K562 (cell line): ENCODE results near the gene KDELR3. TPM values are rescaled to one million over a fixed set of nuclear protein-coding genes. Genes with fewer than 3 reads are reported as not detected.

Experiments used
- ATAC-seq: fragments of 200-7000 bp; cut with Tn5 transposase; 3 replicates; pipeline ENCODE4 v1.9.1; 2020; ENCODE audit warnings: moderate library complexity
- BruUV-seq: library from RNA; stranded (reverse); fragments of 400-500 nt; replicated peaks from 2 replicates; lab custom pipeline; 2021; lab: Mats Ljungman, UMichigan
- CTCF ChIA-PET: fragments of 300-600 bp; formaldehyde crosslinking; extraction: SDS; loops from one replicate; lab custom pipeline; 2021; ENCODE audit warnings: low intra/inter-chr PET ratio; lab: Yijun Ruan, JAX
- POLR2A ChIA-PET: fragments of 300-600, 350-650 bp; sonication (Branson Sonifier 250); formaldehyde crosslinking; extraction: SDS; loops from one replicate; lab custom pipeline; 2021; ENCODE audit warnings: antibody characterized with exemption, inconsistent platforms; lab: Yijun Ruan, JAX
- DNase-seq, 4 experiments: peaks; one replicate each; pipeline versions ENCODE4 v3.0.0 to v3.0.0-alpha.2; 2011 to 2018; ENCODE audit warnings: low spot score in 3 of 4, mixed read lengths in 3 of 4; ENCODE audit errors: extremely low read depth in 1 of 4
- FAIRE-seq: peaks from 2 replicates; lab custom pipeline; 2011; peaks lifted over from hg19 to GRCh38; lab: Jason Lieb, UNC
- H2AFZ ChIP-seq: 2 replicates; pipeline ENCODE4 v1.6.0; 2011; ENCODE audit warnings: low read depth, low read length, control low read depth, inconsistent platforms
- H3K27ac ChIP-seq: fragments of 200-600 bp; 3 replicates; pipeline ENCODE4 v1.8.0; 2011; ENCODE audit warnings: low read depth, mild to moderate bottlenecking, control low read depth, inconsistent platforms, low read length, moderate library complexity, mixed read lengths; ENCODE audit errors: extremely low read depth
- H3K27me3 ChIP-seq, 2 experiments: fragments of 300-600 bp in 1 of 2; 2 replicates in 1 of 2; 3 replicates in 1 of 2; pipeline versions ENCODE4 v1.6.0 to v1.8.0; 2011; ENCODE audit warnings: inconsistent platforms in 2 of 2, low read length in 2 of 2, mild to moderate bottlenecking in 1 of 2, mixed read lengths in 1 of 2, moderate library complexity in 1 of 2; ENCODE audit not compliant: control insufficient read depth in 2 of 2, insufficient read depth in 2 of 2
- H3K36me3 ChIP-seq: fragments of 300-600 bp; 3 replicates; pipeline ENCODE4 v1.8.0; 2011; ENCODE audit warnings: mild to moderate bottlenecking, low read length, inconsistent platforms; ENCODE audit not compliant: control insufficient read depth, insufficient read depth
- H3K4me1 ChIP-seq, 2 experiments: fragments of 200-600 bp in 1 of 2; replicated peaks in 1 of 2; 2 replicates in 1 of 2; 3 replicates in 1 of 2; pipeline versions ENCODE4 v1.5.1 to v1.8.0; 2011; ENCODE audit warnings: inconsistent platforms in 2 of 2, low read length in 2 of 2, mild to moderate bottlenecking in 1 of 2, mixed read lengths in 1 of 2, moderate library complexity in 1 of 2; ENCODE audit not compliant: control insufficient read depth in 2 of 2, insufficient read depth in 2 of 2
- H3K4me2 ChIP-seq: 2 replicates; pipeline ENCODE4 v1.6.1; 2011; ENCODE audit warnings: low read length, control low read depth, inconsistent platforms, mixed read lengths; ENCODE audit not compliant: insufficient read depth
- H3K4me3 ChIP-seq: fragments of 200-600 bp; sonication (generic), shearing (Covaris generic); 2 replicates; pipeline ENCODE4 v1.5.1; 2016; ENCODE audit warnings: control low read depth, inconsistent platforms
- H3K79me2 ChIP-seq: fragments of 200-600 bp; 3 replicates; pipeline ENCODE4 v1.8.0; 2011; ENCODE audit warnings: low read length, inconsistent platforms; ENCODE audit not compliant: control insufficient read depth, insufficient read depth
- H3K9ac ChIP-seq, 2 experiments: 2 replicates each; pipeline versions ENCODE4 v1.6.0 to v1.6.1; 2011; ENCODE audit warnings: low read depth in 2 of 2, low read length in 2 of 2, control low read depth in 1 of 2, inconsistent platforms in 1 of 2, mild to moderate bottlenecking in 1 of 2, mixed read lengths in 1 of 2; ENCODE audit not compliant: insufficient read depth in 1 of 2
- H3K9me1 ChIP-seq: one replicate; pipeline ENCODE4 v1.6.0; 2011; ENCODE audit warnings: inconsistent platforms, mild to moderate bottlenecking, low read length, moderate library complexity; ENCODE audit not compliant: control insufficient read depth, insufficient read depth
- H3K9me3 ChIP-seq: replicated peaks from 2 replicates; pipeline ENCODE4 v1.5.1; 2011; ENCODE audit warnings: low read depth, low read length, inconsistent platforms; ENCODE audit not compliant: control insufficient read depth, insufficient read depth
- H4K20me1 ChIP-seq: replicated peaks from 2 replicates; pipeline ENCODE4 v1.6.1; 2011; ENCODE audit warnings: low read length, inconsistent platforms, mixed read lengths; ENCODE audit not compliant: control insufficient read depth, insufficient read depth
- CBX8 ChIP-seq: fragments of 200-600 bp; sonication (generic); IDR thresholded peaks from 2 replicates; pipeline ENCODE4 v1.6.1; 2012; ENCODE audit warnings: borderline replicate concordance, mixed run types, low read depth, mild to moderate bottlenecking, moderate library complexity, mixed read lengths, low read length, control low read depth, inconsistent platforms; ENCODE audit not compliant: poor library complexity, severe bottlenecking; ENCODE audit errors: extremely low read depth
- EWSR1 ChIP-seq: fragments of 450-650 bp; IDR thresholded peaks from 2 replicates; pipeline ENCODE4 v1.6.1; 2018; ENCODE audit warnings: borderline replicate concordance, mild to moderate bottlenecking, low read depth, moderate library complexity; ENCODE audit not compliant: partially characterized antibody
- MECOM ChIP-seq: fragments of 250-450 bp; sonication (Bioruptor Pico); IDR thresholded peaks from 2 replicates; pipeline ENCODE4 v1.8.0; 2022; ENCODE audit warnings: inconsistent platforms
- NFYB ChIP-seq: IDR thresholded peaks from 2 replicates; pipeline ENCODE4 v1.6.1; 2011; ENCODE audit warnings: mild to moderate bottlenecking, moderate library complexity; ENCODE audit not compliant: insufficient read length; ENCODE audit errors: extremely low read depth
- POLR2A ChIP-seq: fragments of 450-650 bp; conservative IDR thresholded peaks from 2 replicates; pipeline ENCODE4 v1.6.1; 2016
- POLR2AphosphoS2 ChIP-seq: IDR thresholded peaks from 2 replicates; pipeline ENCODE4 v1.6.1; 2012; ENCODE audit warnings: low read length, improper control_type of control experiment
- POLR2B ChIP-seq: fragments of 450-650 bp; IDR thresholded peaks from 2 replicates; pipeline ENCODE4 v1.6.1; 2018; ENCODE audit warnings: low read depth; ENCODE audit not compliant: partially characterized antibody
- SMAD2 ChIP-seq: fragments of 150-350 bp; IDR thresholded peaks from 2 replicates; pipeline ENCODE4 v1.6.1; 2014; ENCODE audit warnings: low read depth, mild to moderate bottlenecking, low read length
- SMAD4 ChIP-seq: fragments of 250-450 bp; sonication (Bioruptor Pico); conservative IDR thresholded peaks from 2 replicates; pipeline ENCODE4 v1.8.0; 2021; ENCODE audit warnings: inconsistent platforms, mild to moderate bottlenecking, moderate library complexity
- SMARCC2 ChIP-seq: fragments of 450-650 bp; IDR thresholded peaks from 2 replicates; pipeline ENCODE4 v1.6.1; 2017; ENCODE audit warnings: antibody characterized with exemption, moderate library complexity, mild to moderate bottlenecking, low read depth
- U2AF1 ChIP-seq: fragments of 200-400 bp; formaldehyde crosslinking; optimal IDR thresholded peaks from 2 replicates; pipeline ENCODE3; 2017; ENCODE audit warnings: mild to moderate bottlenecking, low read depth, low read length, moderate library complexity
- ZC3H4 ChIP-seq: sonication (generic); formaldehyde crosslinking; IDR thresholded peaks from 2 replicates; pipeline ENCODE4 v1.9.0; 2021; ENCODE audit warnings: missing genetic modification reagents, borderline replicate concordance
- ZNF134 ChIP-seq: fragments of 250-450 bp; sonication (Bioruptor Pico); conservative IDR thresholded peaks from 2 replicates; pipeline ENCODE4 v1.4.0; 2020
- ZNF239 ChIP-seq: fragments of 250-450 bp; sonication (Bioruptor Pico); IDR thresholded peaks from 2 replicates; pipeline ENCODE4 v1.4.0; 2020; ENCODE audit warnings: mild to moderate bottlenecking
- ZNF696 ChIP-seq: fragments of 250-450 bp; sonication (Bioruptor Pico); conservative IDR thresholded peaks from 2 replicates; pipeline ENCODE4 v1.4.0; 2020; ENCODE audit warnings: mild to moderate bottlenecking, moderate library complexity
- WGBS: fragments of 100-300 bp; shearing (Covaris generic); methylation state at CpG from one replicate; pipeline ENCODE4 v1.1.6; 2016; ENCODE audit warnings: low coverage, mixed read lengths; ENCODE audit not compliant: insufficient coverage; ENCODE audit errors: missing lambda C conversion rate; 5-methylcytosine and 5-hydroxymethylcytosine counted together
- in situ Hi-C: fragments of 300-500 bp; cut with MboI; formaldehyde crosslinking; loops from 4 replicates; pipeline ENCODE4 v1.15.0; 2018; ENCODE audit warnings: inconsistent platforms, mixed read lengths
- intact Hi-C: fragments of 100-400 bp; cut with micrococcal nuclease; formaldehyde crosslinking; loops from 2 replicates; pipeline ENCODE4 v1.14.2; 2022
- polyA plus RNA-seq, 8 experiments: library from polyadenylated mRNA; depleted of rRNA in 4 of 8; stranded (reverse) in 5 of 8; unstranded in 3 of 8; fragments of >200 nt; fragmentation: Nextera tagmentation in 2 of 8; fragmentation: Illumina TruSeq in 1 of 8; extraction: Ambion mirVana in 2 of 8; extraction: Trizol in 1 of 8; gene quantifications; 2 replicates each; pipeline versions ENCODE4 v1.2.1 to v1.2.3, GENCODE V29; 2011 to 2014; ENCODE audit warnings: inconsistent platforms in 1 of 8, missing spikeins in 1 of 8
- total RNA-seq, 7 experiments: library from RNA; depleted of rRNA in 6 of 7; stranded (reverse); fragments of >200 nt in 6 of 7; fragmentation: Illumina TruSeq in 2 of 7; extraction: Trizol in 2 of 7; gene quantifications; 2 replicates each; pipeline versions ENCODE4 v1.2.1 to v1.2.3, GENCODE V29; 2011 to 2021; ENCODE audit warnings: low replicate concordance in 1 of 7

The KDELR3 gene
- total and polyA plus RNA-seq, 9 of the 15 experiments (the other 6 are each of a cell fraction or from before 2014, with no cell fraction given) = 7.1 to 44.8 (median 9.6) TPM

DNA sequence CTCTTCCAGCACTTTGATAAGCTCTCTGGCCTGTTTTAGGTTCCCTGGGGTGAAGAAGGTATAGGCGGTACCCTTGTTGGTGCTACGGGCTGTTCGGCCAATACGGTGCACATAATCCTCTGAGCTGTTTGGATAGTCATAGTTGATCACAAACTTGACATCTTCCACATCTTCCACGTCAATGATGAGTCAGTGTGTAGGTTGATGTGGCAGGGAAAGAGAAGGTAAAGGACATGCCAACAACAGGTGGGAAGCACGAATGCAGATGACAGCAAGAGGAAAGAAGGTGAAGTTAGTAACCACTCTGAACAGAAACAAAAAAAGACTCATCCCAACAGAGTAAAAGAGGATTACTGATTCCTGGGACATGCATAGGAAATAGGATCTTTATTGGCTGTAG is 20.1 kb downstream of the KDELR3 start:
- TF ChIP-seq ZNF134 (CRISPR knock-in tag) (no peak), SMARCC2 (no peak), ZNF239 (CRISPR knock-in tag) (no peak), ZC3H4 (CRISPR knock-in tag) (no peak), EWSR1 (no peak), NFYB (no peak), ZNF696 (no peak), CBX8 (no peak), U2AF1 (no peak), POLR2A (peak; percentile 9; the same call in 1 of the 2 replicates), POLR2AphosphoS2 (0 out of 2 replicates have a peak, but pooled peaks have one; percentile 56), SMAD2 (no peak), SMAD4 (CRISPR knock-in tag) (no peak), MECOM (CRISPR knock-in tag) (no peak), POLR2B (peak; percentile 39)
- BruUV-seq = no TSS peak
- no peak for ATAC-seq
- Histone ChIP-seq H3K79me2 (no peaks in the 10 kb centered on the region; the same call in 1 of the 3 replicates), H3K36me3 (peaks cover 94% of the 10 kb centered on the region), H4K20me1 (no peaks in the 10 kb centered on the region), H3K4me1 (no peaks in the 10 kb centered on the region), H3K27ac (no peak overlapping the region), H3K9me3 (no peaks in the 10 kb centered on the region), H3K27me3 (no peaks in the 10 kb centered on the region), H3K4me3 (no peak overlapping the region), H3K9me1 (peaks cover 3% of the 10 kb centered on the region), H3K4me2 (no peak overlapping the region), H3K9ac (no peak overlapping the region), H2AFZ (no peak overlapping the region)
- DNase-seq = no peak
- POLR2A ChIA-PET = interaction anchor here (1.0 to 2.9 kb wide), 5 partner anchors 9 to 14 kb away, joined by 3 to 15 read pairs (median 6); no protein-coding TSS in a partner anchor
- in situ Hi-C loops (no loop called here), intact Hi-C loops (no loop called here)
- CTCF ChIA-PET = no interaction called here
- no peak for FAIRE-seq
- 93% methylated on average over 6 of the region's 6 CpGs for WGBS
